GM21526 (cell line): Measurements from ENCODE around the gene SCD5.
"Not testable (repeated sequence)": the region's sequence is repeated elsewhere in the genome, so short reads cannot be mapped to it uniquely, and the experiment has no call there.

Source experiments
- ATAC-seq: cut with Tn5 transposase; IDR thresholded peaks from one replicate; pipeline ENCODE4 v1.9.1; 2021; ENCODE audit warnings: moderate library complexity; ENCODE audit not compliant: unreplicated experiment, low FRiP score

Gene SCD5

DNA sequence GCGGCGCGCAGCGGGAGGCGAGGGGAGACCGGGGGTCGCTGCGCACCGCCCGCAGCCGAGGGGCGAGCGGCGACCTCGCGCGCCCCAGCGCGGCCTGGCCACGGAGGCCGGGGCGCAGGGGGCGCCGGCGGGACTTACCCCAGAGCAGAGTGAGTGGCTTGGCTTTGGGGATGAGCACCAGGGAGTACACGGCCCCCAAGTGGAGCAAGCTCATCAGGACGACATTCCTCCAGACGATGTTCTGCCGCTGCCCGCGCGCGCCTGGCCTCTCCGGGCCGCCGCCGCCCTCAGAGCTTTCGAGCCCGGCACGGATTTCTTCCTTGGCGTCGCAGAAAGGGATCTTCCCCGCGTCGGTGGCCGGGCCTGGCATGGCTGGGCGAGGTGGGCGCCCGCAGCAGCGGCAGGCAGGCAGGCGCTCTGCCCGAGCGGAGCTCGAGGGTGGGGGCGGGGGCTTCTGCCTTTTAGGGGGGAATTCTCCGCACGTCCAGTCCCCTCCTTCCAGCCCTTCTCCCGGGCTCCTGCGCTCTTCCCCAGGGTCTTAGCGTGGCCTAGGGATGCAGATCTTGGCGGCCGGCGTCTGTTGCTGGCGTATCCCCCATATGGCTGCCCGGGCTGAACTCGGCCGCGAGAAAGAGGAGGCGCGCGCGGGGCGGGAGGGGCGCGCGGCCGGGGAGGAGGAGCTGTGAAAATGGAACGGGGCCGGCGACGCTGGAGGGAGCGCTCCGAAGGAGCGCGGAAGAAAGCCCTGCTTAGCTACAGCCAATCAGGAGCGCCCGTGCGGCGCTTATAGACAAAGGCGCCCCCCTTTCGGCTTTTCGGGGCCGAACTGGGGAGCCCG lies at the start of gene SCD5:
Gene SCD5, minus strand, starts transcription at position 629 of the 838 bp plus-strand sequence. Its CDS starts 259 bp downstream, at position 370.
- peak; percentile 95 for ATAC-seq

DNA sequence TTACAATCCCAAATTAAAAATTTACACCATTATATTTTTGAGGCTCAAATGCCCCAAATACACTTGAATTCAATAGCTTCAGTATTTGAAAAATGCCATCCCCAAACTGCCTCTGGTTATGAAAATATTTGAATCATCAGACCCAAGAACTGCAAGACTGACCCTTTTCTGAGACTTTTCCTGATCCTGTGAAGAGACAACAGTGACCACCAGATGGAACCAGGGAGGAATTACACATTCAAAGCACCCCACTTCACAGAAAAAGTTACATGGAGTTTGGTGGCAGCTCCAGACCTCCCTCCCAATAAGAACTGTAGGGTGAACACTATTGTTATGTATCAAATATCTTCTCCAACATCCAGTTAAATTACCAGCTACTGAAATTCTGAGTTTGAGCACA lies 44.0 kb upstream of the SCD5 start:
- no peak for ATAC-seq

GRCh38 chr4:82839624-82840023 lies 41.0 kb upstream of the SCD5 start:
- no peak for ATAC-seq

DNA sequence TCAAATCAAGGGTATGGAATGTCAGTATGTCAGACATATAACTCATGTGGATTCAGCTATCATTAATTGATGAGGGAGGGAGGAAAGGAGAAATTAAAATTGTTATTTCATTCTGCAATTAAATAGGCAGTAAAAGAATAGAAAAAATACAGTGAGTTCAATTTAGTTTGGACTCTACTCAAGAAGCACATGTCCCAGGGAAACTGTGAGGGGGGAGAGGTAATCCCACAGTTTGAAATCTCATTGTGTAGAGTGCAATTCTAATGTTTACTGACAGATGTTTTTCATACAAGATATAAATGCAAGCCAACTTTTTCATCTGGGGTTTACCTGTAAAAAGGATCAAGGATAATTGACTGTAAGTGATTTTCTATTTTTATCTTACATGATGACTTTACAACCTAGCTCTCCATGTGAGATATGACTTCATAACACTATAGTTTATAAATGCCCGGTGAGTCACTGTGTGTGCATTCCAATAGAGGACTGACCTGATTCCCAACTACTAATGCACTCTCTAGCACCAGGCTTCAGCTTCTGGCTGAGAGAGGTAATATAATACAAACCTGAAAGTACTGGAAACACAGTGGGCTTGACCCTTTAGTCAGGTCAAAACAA lies 35.2 kb upstream of the SCD5 start:
- ATAC-seq: no peak

DNA sequence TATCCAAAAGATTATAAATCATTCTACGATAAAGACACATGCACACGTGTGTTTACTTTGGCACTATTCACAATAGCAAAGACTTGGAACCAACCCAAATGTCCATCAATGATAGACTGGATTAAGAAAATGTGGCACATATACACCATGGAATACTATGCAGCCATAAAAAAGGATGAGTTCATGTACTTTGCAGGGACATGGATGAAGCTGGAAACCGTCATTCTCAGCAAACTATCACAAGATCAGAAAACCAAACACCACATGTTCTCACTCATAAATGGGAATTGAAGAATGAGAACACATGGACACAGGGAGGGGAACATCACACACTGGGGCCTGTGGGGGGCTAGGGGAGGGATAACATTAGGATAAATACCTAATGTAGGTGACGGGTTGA lies 34.5 kb upstream of the SCD5 start:
- ATAC-seq: not testable (repeated sequence)

- no peak for ATAC-seq
Measured at GRCh38 chr4:82825425-82825824, 26.8 kb upstream of the SCD5 start.

- ATAC-seq: no peak
Measured at GRCh38 chr4:82823062-82823461, 24.5 kb upstream of the SCD5 start.

DNA sequence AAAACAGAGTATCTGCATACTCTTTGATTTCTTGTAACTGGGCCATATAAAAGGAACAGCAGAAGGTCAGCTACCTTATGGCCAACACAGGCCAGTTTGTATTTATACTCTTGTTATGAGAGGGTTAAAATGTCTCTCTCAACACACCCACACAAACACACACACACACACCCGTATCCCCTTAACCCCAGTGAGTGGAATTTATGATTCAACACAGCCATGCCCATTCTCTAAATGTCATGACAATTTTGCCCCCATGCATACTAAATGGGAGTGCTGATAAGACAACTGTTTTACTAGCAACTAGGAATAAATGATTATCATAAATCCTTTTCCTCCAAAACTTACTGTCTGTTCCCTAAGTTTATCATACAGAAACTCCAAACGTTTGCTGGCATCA lies 22.1 kb upstream of the SCD5 start:
- no peak for ATAC-seq

DNA sequence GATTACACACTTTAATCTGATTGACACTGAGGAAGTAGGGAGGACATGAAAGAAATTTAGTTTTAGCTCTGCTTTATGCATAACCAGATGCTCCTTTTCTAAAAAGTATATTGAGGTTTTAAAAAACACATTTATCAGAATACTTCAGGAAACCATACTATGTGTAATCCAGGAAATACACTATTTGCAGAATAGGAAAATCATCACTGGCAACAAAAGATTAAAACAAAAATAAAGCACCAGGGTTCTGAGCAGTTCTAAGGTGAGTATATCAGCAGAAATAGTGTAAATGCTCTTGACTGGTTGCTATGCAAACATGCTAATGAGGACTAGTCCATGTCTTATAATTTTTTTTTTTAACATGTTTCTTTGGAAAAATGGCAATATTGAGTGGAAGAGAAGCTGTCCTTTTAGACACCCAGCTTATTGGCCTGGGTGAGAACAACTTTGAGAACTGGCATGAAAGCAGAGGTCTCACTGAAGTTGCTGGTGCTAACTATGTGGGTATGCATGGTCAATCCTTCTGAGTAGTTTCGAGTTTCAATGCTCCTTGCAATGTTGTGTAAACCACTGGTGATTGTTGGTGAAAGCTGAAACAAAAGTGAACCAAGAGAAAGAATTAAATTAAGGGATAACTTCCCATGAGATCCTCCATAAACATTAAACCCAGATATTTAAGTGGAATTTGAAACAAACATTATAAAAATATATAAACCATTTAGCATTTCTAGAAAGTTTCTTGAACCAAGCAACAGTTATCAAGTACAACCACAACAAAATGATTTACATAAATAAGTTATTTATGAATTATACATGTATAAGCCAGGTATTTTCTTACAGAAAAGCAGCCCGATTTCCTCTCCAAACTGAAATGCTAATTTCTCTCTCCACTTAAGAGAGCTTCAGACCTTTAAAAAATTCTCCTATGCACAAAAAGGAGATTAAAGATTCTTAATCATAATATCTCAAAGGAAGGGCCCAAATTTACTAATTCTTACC lies 20.4 kb upstream of the SCD5 start:
- no peak for ATAC-seq

DNA sequence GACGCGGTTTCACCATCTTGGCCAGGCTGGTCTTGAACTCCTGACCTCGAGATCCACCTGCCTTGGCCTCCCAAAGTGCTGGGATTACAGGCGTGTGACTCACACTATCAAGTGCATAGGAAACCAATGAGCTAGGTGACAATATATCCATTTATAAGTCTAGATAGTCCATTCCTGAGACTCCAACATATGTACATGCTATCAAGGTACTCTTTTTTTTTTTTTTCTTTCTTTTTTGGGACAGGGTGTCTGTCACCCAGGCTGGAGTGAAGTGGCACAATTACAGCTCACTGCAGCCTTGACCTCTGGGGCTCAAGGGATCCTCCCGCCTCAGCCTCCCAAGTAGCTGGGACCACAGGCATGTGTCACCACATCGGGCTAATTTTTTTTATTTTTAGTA lies 18.3 kb upstream of the SCD5 start:
- ATAC-seq: not testable (repeated sequence)

GRCh38 chr4:82814034-82814433 lies 15.4 kb upstream of the SCD5 start:
- ATAC-seq: no peak

- no peak for ATAC-seq
Measured at GRCh38 chr4:82811838-82812341, 13.3 kb upstream of the SCD5 start.

GRCh38 chr4:82811392-82811791 lies 12.8 kb upstream of the SCD5 start:
- no peak for ATAC-seq

DNA sequence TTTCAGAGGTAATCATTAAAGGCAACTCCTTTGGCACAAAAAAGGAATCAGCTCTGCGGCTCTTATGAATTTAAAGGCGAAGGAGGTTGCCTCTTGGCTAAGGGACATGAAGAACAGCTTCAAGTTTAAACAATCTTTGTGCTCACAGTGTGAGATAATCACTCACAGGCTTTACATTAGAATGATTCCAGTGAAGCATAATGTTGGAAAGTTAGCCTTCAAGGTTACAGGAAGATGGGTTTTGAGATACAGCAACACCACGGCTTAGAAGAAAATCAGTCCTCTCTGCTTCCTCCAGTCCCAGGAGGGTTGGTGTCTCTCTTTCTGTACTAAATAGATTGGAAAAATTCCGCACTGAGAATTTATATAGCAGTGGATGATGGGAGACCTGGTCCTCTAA lies 11.6 kb upstream of the SCD5 start:
- no peak for ATAC-seq

- no peak for ATAC-seq
Measured at GRCh38 chr4:82809619-82810018, 11.0 kb upstream of the SCD5 start.

- ATAC-seq: no peak
Measured at GRCh38 chr4:82803746-82804145, 5.2 kb upstream of the SCD5 start.

DNA sequence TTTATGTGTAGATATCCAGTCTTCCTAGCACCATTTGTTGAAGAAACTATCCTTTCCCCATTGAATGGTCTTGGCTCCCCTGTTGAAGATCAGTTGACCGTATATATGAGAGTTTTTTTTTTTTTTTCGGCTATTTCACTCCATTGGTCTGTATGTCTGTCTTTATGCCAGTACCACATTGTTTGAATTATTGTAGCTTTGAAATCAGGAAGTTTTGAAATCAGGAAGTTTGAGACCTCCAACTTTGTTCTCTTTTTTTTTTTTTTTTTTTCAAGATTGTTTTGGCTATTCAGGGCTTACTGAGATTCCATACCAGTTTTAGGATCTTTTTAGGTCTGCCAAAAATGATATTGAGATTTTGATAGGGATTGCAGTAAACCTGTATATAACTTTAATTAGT lies 4.3 kb upstream of the SCD5 start:
- no peak for ATAC-seq

GRCh38 chr4:82801910-82802521 lies 3.4 kb upstream of the SCD5 start:
- ATAC-seq: no peak

DNA sequence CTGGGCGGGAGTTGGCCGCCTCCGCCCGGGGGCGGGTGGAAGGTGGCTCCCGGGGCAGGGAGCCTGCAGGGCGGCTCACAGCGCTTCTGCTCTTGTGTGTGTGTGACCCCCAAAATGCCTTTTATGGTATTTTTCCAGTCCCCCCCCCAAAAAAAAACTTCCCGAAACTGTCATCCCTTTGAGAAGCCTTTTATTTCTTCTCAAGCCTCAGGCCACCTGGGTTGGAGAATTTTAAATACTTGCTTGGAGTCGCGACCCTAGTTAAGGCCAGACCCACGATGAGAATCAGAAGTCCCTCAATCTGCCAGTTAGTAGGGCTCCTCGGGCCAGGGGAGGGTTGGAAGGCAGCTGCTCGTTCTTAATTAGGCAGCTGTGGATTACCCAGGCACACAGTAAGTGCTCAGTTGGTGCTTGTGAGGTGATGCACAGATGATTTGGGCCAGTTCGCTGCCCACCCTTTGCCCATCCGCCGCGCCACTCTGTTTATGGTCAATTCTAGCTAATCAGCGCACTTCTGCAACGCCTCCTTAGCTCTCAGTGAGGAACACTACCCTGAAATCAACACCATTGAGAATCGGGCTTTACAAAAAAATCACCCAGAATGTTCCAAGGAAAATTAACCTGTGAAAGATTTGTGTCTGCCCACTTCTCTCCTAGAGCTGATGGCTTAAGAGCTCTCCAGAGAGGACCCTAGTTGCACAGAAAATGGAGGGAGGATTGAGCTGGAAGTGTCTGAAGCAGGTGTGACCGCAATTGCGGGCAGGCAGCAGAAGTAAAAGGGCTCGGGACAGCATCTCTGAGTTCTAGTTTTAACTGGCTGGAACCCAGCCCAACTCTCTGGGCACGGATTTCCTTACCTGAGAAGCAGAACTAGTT lies 648 bp upstream of the SCD5 start:
- ATAC-seq: no peak
